ENCODE results near the gene LRRC14B.
"Not testable (repeated sequence)": the region's sequence is repeated elsewhere in the genome, so short reads cannot be mapped to it uniquely, and the experiment has no call there.

Gene LRRC14B

GRCh38 chr5:196350-196749, 5.1 kb downstream of the LRRC14B start:
- Mint-ChIP-seq H3K27me3 (ENCODE audit: low read depth) (peaks cover 3% of the 10 kb centered on the region), H3K9me3 (no peaks in the 10 kb centered on the region), H3K27ac (no peak overlapping the region), H3K4me1 (peaks cover 26% of the 10 kb centered on the region), H3K36me3 (ENCODE audit: low read depth) (no peaks in the 10 kb centered on the region), H3K4me3 (no peak overlapping the region)
- TF ChIP-seq CTCF (IDR thresholded peaks at IDR 0.05; ENCODE audit: unreplicated experiment in 3 of 3), result no peak

- not testable (repeated sequence) for H3K36me3 Mint-ChIP-seq (ENCODE audit: low read depth); H3K27me3 Mint-ChIP-seq (ENCODE audit: low read depth); H3K9me3 Mint-ChIP-seq
- H3K4me3 Mint-ChIP-seq, result peak overlapping the region in 2 of 3 experiments; percentile 25 to 46
- H3K4me1 Mint-ChIP-seq, result peaks cover 33% of the 10 kb centered on the region
- H3K27ac Mint-ChIP-seq, result peak overlapping the region in 2 of 3 experiments; percentile 75 to 78
These were observed 5.7 kb downstream of the LRRC14B start for GRCh38 chr5:197031-197430.

GRCh38 chr5:197892-198489, 6.7 kb downstream of the LRRC14B start:
- no peak for TF ChIP-seq CTCF (IDR thresholded peaks at IDR 0.05; ENCODE audit: unreplicated experiment in 3 of 3)
- H3K9me3 Mint-ChIP-seq, result no peaks in the 10 kb centered on the region
- H3K4me3 Mint-ChIP-seq, result no peak overlapping the region
- peaks cover 3% of the 10 kb centered on the region for H3K27me3 Mint-ChIP-seq (ENCODE audit: low read depth)
- no peak overlapping the region for H3K27ac Mint-ChIP-seq
- peaks cover 29% of the 10 kb centered on the region for H3K4me1 Mint-ChIP-seq
- peaks cover 10% of the 10 kb centered on the region for H3K36me3 Mint-ChIP-seq (ENCODE audit: low read depth)

GRCh38 chr5:198516-199196, 7.4 kb downstream of the LRRC14B start:
- Mint-ChIP-seq H3K4me1 (peaks cover 29% of the 10 kb centered on the region), H3K27me3 (ENCODE audit: low read depth) (peaks cover 3% of the 10 kb centered on the region), H3K36me3 (ENCODE audit: low read depth) (peaks cover 10% of the 10 kb centered on the region), H3K4me3 (no peak overlapping the region), H3K27ac (no peak overlapping the region), H3K9me3 (no peaks in the 10 kb centered on the region)
- TF ChIP-seq CTCF (IDR thresholded peaks at IDR 0.05; ENCODE audit: unreplicated experiment in 3 of 3), result no peak

- H3K4me3 Mint-ChIP-seq, result no peak overlapping the region
- H3K27ac Mint-ChIP-seq, result no peak overlapping the region
- peaks cover 29% of the 10 kb centered on the region for H3K4me1 Mint-ChIP-seq
- peaks cover 3% of the 10 kb centered on the region for H3K27me3 Mint-ChIP-seq (ENCODE audit: low read depth)
- no peaks in the 10 kb centered on the region for H3K9me3 Mint-ChIP-seq
- H3K36me3 Mint-ChIP-seq (ENCODE audit: low read depth), result peaks cover 11% of the 10 kb centered on the region
- TF ChIP-seq CTCF (IDR thresholded peaks at IDR 0.05; ENCODE audit: unreplicated experiment in 3 of 3), result no peak
These were observed 8.1 kb downstream of the LRRC14B start for GRCh38 chr5:199197-199949.

GRCh38 chr5:199950-200645, 8.8 kb downstream of the LRRC14B start:
- Mint-ChIP-seq H3K4me1 (peaks cover 29% of the 10 kb centered on the region), H3K36me3 (ENCODE audit: low read depth) (peaks cover 19% of the 10 kb centered on the region), H3K27ac (no peak overlapping the region), H3K27me3 (ENCODE audit: low read depth) (no peaks in the 10 kb centered on the region), H3K9me3 (no peaks in the 10 kb centered on the region), H3K4me3 (no peak overlapping the region)
- no peak for TF ChIP-seq CTCF (IDR thresholded peaks at IDR 0.05; ENCODE audit: unreplicated experiment in 3 of 3)
